GM10266 (cell line): ENCODE data around the gene C2orf76.
"Not testable (repeated sequence)": the region's sequence is repeated elsewhere in the genome, so short reads cannot be mapped to it uniquely, and the experiment has no call there.

Experiments
- DNase-seq: peaks from one replicate; pipeline ENCODE4 v3.0.0; 2012; ENCODE audit errors: extremely low spot score
- TF ChIP-seq, protein P1 (sequence below): IDR thresholded peaks from 2 replicates; pipeline ENCODE4 v1.5.1; 2012; ENCODE audit warnings: mild to moderate bottlenecking, low read depth; ENCODE audit not compliant: control insufficient read depth, insufficient read depth; ENCODE audit errors: missing control alignments

Gene C2orf76

DNA sequence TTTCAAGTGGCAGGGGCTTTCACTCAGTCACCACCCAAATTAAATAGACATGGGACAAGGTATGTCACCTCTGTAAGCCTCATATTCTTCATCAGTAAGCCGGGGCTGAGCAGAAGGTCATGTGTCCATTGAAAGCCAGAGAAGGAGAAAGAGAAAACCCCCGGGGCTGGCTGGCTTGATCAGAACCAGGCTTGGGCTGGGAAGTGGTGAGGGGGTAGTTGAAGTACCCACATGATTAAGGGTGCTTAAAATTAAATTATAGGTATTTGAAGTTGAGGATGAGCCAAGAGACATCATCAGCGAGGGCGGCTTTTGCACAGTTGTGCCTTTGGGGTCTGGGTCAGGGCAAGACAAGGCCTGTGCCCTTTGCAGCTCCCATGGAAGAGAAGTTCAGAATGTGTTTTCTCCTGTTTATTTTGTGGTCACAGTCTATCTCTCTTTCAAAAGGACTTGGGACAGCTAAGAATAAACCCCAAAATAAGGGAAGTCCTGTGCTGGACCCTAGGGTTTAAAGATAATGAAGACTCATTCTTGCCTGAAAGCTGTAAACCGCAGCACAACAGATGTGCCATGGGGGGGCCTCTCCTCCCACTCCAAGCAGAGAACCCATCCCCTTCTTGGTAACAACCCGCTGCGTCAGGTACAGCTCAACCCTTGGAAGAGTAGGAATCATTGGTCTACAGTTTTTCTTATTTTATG is 10.8 kb upstream of the C2orf76 start:
- TF ChIP-seq, protein P1, sequence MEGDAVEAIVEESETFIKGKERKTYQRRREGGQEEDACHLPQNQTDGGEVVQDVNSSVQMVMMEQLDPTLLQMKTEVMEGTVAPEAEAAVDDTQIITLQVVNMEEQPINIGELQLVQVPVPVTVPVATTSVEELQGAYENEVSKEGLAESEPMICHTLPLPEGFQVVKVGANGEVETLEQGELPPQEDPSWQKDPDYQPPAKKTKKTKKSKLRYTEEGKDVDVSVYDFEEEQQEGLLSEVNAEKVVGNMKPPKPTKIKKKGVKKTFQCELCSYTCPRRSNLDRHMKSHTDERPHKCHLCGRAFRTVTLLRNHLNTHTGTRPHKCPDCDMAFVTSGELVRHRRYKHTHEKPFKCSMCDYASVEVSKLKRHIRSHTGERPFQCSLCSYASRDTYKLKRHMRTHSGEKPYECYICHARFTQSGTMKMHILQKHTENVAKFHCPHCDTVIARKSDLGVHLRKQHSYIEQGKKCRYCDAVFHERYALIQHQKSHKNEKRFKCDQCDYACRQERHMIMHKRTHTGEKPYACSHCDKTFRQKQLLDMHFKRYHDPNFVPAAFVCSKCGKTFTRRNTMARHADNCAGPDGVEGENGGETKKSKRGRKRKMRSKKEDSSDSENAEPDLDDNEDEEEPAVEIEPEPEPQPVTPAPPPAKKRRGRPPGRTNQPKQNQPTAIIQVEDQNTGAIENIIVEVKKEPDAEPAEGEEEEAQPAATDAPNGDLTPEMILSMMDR: no peak
- no peak for DNase-seq

DNA sequence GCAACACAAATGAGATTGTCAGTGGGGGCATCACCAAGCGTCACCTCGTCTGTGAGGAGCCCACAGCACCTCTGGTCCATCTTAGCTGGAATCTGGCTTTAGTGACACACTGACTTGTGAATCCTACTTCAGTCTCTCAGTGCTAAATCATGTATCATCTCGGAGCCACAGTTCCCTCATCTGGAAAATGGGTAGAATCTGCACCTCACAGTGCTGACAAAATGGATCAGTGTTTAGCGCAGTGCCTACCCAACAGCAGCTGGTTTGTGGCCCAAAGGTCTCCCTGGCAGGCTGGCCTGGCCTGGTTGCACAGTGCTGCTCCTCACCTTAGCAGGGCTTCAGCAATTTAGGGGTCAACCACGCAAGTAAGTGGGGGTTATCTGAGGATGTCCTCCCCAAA is 10.2 kb upstream of the C2orf76 start:
- DNase-seq: no peak
- TF ChIP-seq, protein P1: no peak

DNA sequence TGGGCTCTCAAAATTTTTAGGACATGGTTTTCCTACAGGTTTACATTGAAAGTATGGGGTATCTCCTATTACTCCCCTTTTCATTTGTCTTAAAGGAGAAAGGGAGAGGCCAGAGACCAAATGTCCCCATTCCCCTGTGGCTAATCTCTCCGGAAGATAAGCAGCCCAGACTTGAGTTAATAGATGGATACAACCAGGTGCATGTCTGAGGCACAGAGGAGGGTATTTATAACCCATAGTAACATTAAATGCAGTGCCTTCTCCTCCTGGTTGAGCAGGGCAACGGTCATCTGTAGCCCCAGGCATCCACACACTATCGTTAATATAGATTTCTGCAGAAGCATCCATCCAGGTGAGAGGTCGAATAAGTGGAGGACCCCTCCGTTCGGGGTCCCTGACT is 9.8 kb upstream of the C2orf76 start:
- DNase-seq: not testable (repeated sequence)

DNA sequence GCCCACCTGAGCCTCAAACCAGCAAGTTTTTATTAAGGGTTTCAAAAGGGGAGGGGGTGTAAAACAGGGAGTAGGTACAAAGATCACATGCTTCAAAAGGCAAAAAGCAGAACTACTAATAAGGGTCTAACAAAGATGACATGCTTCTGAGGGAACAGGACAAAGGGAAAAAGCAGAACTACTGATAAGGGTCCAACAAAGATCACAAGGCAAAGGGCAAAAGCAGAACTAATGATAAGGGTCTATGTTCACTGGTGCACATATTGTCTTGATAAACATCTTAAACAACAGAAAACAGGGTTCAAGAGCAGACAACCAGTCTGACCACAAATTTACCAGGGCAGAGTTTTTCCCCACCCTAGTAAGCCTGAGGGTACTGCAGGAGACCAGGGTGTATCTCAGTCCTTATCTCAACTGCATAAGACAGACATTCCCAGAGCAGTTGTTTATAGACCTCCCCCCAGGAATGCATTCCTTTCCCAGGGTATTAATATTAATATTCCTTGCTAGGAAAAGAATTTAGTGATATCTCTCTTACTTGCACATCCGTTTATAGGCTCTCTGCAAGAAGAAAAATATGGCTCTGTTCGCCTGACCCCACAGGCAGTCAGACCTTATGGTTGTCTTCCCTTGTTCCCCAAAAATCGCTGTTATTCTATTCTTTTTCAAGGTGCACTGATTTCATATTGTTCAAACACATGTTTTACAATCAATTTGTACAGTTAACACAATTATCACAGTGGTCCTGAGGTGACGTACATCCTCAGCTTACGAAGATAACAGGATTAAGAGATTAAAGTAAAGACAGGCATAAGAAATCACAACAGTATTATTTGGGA is 7.5 kb upstream of the C2orf76 start:
- not testable (repeated sequence) for DNase-seq

DNA sequence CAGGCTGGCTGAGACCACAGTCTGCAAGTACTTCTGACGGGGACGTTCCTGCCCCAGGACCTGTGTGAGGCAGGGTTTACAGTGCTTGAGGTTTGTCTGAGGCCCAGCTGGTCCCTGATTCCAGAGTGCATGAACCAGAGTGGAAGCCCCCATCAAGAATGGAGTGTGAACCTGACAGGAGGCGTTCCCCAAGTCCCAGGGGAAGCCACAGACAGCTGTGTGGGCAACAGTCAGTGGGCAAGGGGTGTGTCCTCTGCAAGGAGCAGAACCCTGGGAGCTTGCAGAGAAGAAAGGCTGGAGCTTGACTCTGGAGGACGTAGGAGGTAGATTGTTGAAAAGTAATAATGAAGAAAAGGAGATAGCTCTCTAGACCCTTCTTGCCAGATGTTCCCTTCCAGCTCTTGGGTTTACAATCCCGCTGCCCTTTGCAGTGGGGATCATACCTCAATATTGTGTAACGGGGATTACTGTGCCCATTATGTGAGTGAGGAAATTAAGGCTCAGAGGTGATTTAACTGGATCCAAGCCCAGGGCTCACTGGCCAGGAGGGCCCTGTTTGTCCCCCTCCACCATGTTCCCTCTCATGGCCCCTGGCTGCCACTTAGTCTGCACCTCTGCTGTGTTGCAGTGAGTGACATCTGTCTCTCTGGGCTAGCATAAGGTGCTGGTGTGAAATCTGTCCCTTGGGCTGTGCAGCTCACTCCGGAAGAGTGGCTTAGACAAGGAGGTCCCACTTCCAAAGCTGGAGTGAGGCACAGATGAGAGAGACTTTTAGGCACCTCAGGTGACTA is 6.3 kb upstream of the C2orf76 start:
- DNase-seq: no peak
- TF ChIP-seq, protein P1: no peak

DNA sequence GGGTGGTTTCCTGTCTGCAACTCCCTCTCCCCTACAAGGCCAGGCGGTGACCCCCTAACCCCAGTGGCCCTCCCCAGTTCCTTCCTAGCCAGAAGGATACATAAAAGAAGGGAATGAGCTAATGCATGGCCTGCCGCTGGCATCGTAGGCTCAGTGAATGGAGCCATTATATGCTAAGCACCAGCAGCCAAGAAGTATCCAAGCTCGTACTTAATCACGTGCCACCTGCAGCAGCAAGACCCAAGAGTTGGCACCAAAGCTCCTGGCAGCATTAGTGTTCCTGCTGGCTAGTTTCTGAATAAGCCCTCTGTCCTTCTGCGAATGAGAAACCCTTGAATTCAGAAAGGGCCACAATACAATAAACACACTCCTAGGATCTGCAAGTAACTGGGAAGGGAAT is 4.5 kb upstream of the C2orf76 start:
- TF ChIP-seq, protein P1: no peak
- DNase-seq: no peak

DNA sequence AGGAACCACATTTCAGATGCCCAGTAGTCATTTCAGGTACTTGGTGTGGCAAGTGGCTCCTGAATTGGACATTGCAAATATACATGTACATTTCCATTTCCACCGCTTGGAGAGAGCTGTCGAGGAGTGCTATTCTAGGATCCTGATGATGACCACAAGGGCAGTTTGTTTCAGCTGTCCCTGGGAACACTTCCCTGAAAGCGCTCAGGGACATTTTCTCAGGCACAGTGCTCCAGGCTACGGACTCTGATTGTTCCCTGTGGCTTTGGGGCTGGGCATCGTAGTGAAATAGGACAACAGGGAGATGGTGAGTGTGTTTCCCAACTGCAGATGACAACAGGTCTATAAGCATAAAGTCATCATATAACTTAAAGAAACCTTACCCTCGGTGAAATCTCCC is 3.2 kb upstream of the C2orf76 start:
- TF ChIP-seq, protein P1: no peak

DNA sequence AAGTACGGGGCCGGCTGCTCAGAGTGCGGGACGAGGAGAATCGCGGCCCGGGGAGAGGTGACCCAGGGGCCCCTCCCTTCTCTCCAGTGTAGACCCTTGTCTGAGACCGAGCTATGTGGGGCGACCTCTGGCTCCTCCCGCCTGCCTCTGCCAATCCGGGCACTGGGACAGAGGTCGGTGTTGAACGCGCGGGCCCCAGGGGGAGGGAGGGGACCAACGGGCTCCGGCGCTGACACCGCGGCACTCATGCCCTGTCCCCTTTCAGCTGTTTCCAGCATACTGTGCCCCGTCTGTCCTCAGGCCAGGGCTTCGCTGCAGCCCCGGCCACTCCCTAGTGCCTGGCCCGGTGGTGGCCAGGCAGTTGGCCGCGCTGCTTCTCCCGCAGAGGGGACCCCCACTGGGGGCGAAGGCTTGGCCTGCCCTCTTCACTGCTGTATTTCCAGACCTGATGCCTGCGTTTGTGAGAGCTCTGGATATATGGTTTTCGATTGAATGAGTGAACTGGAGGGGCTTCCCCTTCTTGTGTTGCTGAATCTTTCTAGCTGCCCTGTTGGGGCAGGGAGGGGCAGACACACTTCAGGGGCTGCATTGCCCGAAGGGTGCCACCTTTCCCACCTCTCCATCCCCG is 952 bp upstream of the C2orf76 start:
- peak; percentile 58 for DNase-seq
- TF ChIP-seq, protein P1: no peak

More for the DNA sequence above, 3.2 kb upstream of the C2orf76 start:
- DNase-seq: no peak
